ENCODE results near the gene DRD3. TPM values are rescaled to one million over a fixed set of nuclear protein-coding genes. Genes with fewer than 3 reads are reported as not detected.

DRD3 gene
- total RNA-seq, 2 donors from 2014 or later = not detected

- no peaks in the 10 kb centered on the region for H3K36me3 ChIP-seq (replicated peaks in 1 of 2; ENCODE audit: insufficient read depth in 1 of 2, low read depth in 2 of 2)
- H3K27ac ChIP-seq = no peak overlapping the region
- no peaks in the 10 kb centered on the region for H3K9me3 ChIP-seq
- WGBS, 2 donors = 74 to 82% methylated on average over 9 of the region's 9 CpGs
- DNase-seq (no peak), ATAC-seq (no peak)
- no peaks in the 10 kb centered on the region for H3K27me3 ChIP-seq
- no peak for TF ChIP-seq CTCF (IDR thresholded peaks at IDR 0.05)
- TF ChIP-seq POLR2A (IDR thresholded peaks at IDR 0.05) = no peak
- H3K4me3 ChIP-seq = no peak overlapping the region
- intact Hi-C loops (cut with DNase I) = no loop called here
- H3K4me1 ChIP-seq = no peaks in the 10 kb centered on the region
These were observed 42.5 kb upstream of the DRD3 start for GRCh38 chr3:114221165-114221880.

- no peaks in the 10 kb centered on the region for H3K9me3 ChIP-seq
- intact Hi-C loops (cut with DNase I) = no loop called here
- H3K36me3 ChIP-seq (replicated peaks in 1 of 2; ENCODE audit: insufficient read depth in 1 of 2, low read depth in 2 of 2) = no peaks in the 10 kb centered on the region
- ATAC-seq = no peak
- no peak overlapping the region for H3K27ac ChIP-seq
- no peaks in the 10 kb centered on the region for H3K4me1 ChIP-seq
- no peak for DNase-seq
- TF ChIP-seq POLR2A (IDR thresholded peaks at IDR 0.05) (no peak), CTCF (IDR thresholded peaks at IDR 0.05) (no peak)
- H3K4me3 ChIP-seq = no peak overlapping the region
- no peaks in the 10 kb centered on the region for H3K27me3 ChIP-seq
- 60 to 66% methylated on average over 2 of the region's 2 CpGs for WGBS, 2 donors
These were observed 40.9 kb upstream of the DRD3 start for GRCh38 chr3:114219741-114220140.

GRCh38 chr3:114218578-114219185 lies 39.8 kb upstream of the DRD3 start:
- no peaks in the 10 kb centered on the region for H3K4me1 ChIP-seq
- H3K36me3 ChIP-seq (replicated peaks in 1 of 2; ENCODE audit: insufficient read depth in 1 of 2, low read depth in 2 of 2) = no peaks in the 10 kb centered on the region
- DNase-seq (no peak), ATAC-seq (no peak)
- H3K4me3 ChIP-seq = no peak overlapping the region
- 68 to 76% methylated on average over 12 of the region's 12 CpGs for WGBS, 2 donors
- H3K9me3 ChIP-seq = no peaks in the 10 kb centered on the region
- no peak overlapping the region for H3K27ac ChIP-seq
- intact Hi-C loops (cut with DNase I) = no loop called here
- no peaks in the 10 kb centered on the region for H3K27me3 ChIP-seq
- TF ChIP-seq CTCF (IDR thresholded peaks at IDR 0.05) (no peak), POLR2A (IDR thresholded peaks at IDR 0.05) (no peak)

DNA sequence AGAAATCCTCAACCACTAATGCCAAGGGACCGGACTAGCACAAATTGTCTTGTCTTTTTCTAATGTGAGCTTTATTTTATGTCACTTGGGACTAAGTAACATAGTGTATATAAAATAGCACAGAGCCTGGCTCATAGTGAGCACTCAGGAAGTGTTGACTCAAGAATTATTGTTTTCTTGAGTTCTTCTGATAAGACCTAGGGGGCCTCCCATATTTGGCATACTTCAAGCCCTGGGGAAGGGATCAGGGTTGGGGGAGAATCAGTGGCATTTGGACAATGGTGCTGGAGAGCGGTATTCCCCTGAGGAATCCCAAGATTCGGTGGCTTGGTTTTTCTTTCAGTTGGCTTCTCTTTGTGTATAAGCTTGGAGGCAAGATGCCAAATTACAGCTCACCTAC lies 39.2 kb upstream of the DRD3 start:
- no peak for ATAC-seq
- Histone ChIP-seq H3K27me3 (no peaks in the 10 kb centered on the region), H3K4me3 (no peak overlapping the region), H3K27ac (no peak overlapping the region), H3K36me3 (replicated peaks in 1 of 2; ENCODE audit: insufficient read depth in 1 of 2, low read depth in 2 of 2) (no peaks in the 10 kb centered on the region), H3K4me1 (no peaks in the 10 kb centered on the region), H3K9me3 (no peaks in the 10 kb centered on the region)
- 78 to 86% methylated on average over 3 of the region's 3 CpGs for WGBS, 2 donors
- intact Hi-C loops (cut with DNase I) = no loop called here
- TF ChIP-seq POLR2A (IDR thresholded peaks at IDR 0.05) (no peak), CTCF (IDR thresholded peaks at IDR 0.05) (no peak)
- DNase-seq = no peak

DNA sequence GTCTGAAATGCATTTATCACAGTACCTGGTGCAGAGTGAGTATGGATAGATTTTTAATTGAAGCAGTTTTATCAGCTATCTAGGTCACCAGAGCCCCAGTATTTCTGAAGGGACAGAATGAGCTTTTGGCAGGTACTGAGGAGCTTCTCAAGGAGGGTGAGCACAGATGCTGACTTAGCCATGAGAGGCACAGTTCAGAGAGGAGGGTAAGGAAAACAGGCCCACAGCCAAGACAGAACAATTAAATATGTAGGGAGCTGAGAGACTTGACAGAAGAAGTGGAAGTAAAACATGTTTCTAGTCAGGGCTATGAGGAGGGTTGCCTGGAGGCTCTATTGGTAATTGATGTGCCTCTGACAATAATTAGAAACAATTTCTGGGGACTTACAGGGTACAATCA lies 38.4 kb upstream of the DRD3 start:
- intact Hi-C loops (cut with DNase I) = no loop called here
- no peaks in the 10 kb centered on the region for H3K4me1 ChIP-seq

More for the DNA sequence above, 38.4 kb upstream of the DRD3 start:
- Histone ChIP-seq H3K9me3 (no peaks in the 10 kb centered on the region), H3K27me3 (peaks cover 0 to 4% of the 10 kb centered on the region in 2 donors), H3K27ac (no peak overlapping the region), H3K36me3 (replicated peaks in 1 of 2; ENCODE audit: insufficient read depth in 1 of 2, low read depth in 2 of 2) (no peaks in the 10 kb centered on the region), H3K4me3 (no peak overlapping the region)
- TF ChIP-seq CTCF (IDR thresholded peaks at IDR 0.05) (no peak), POLR2A (IDR thresholded peaks at IDR 0.05) (no peak)
- DNase-seq (no peak), ATAC-seq (no peak)

Measured in body of pancreas (tissue), 4 donors.